ENCODE results near the gene STXBP5.

GRCh38 chr6:147371325-147371724 is 167.1 kb downstream of the STXBP5 start:
- TF ChIP-seq EP300 (IDR thresholded peaks at IDR 0.05): no peak
- TF ChIP-seq, protein P1, sequence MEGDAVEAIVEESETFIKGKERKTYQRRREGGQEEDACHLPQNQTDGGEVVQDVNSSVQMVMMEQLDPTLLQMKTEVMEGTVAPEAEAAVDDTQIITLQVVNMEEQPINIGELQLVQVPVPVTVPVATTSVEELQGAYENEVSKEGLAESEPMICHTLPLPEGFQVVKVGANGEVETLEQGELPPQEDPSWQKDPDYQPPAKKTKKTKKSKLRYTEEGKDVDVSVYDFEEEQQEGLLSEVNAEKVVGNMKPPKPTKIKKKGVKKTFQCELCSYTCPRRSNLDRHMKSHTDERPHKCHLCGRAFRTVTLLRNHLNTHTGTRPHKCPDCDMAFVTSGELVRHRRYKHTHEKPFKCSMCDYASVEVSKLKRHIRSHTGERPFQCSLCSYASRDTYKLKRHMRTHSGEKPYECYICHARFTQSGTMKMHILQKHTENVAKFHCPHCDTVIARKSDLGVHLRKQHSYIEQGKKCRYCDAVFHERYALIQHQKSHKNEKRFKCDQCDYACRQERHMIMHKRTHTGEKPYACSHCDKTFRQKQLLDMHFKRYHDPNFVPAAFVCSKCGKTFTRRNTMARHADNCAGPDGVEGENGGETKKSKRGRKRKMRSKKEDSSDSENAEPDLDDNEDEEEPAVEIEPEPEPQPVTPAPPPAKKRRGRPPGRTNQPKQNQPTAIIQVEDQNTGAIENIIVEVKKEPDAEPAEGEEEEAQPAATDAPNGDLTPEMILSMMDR (IDR thresholded peaks at IDR 0.05): no peak
- TF ChIP-seq POLR2A (IDR thresholded peaks at IDR 0.05; ENCODE audit: low read depth): no peak

All from esophagus muscularis mucosa (tissue), 4 donors.